ENCODE data around the gene AANAT.

The AANAT gene

DNA sequence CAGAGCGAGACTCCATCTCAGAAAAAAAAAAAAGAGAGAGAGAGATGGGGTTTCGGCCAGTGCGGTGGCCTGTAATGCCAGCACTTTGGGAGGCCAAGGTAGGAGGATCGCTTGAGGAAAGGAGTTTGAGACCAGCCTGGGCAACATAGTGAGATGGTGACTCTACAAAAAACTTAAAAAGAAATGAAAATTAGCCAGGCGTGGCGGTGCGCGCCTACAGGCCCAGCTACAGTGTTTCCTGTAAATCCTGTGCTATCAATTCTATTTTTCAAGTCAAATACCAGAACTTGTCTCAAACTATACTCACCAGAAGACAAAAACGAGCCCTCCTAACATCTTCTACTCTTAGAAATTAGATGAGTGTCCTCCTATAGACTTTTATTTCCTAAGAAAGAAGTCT lies 33.7 kb upstream of the AANAT start:
- H3K9me3 ChIP-seq, result no peaks in the 10 kb centered on the region
- no peak for DNase-seq
- TF ChIP-seq, protein P1, sequence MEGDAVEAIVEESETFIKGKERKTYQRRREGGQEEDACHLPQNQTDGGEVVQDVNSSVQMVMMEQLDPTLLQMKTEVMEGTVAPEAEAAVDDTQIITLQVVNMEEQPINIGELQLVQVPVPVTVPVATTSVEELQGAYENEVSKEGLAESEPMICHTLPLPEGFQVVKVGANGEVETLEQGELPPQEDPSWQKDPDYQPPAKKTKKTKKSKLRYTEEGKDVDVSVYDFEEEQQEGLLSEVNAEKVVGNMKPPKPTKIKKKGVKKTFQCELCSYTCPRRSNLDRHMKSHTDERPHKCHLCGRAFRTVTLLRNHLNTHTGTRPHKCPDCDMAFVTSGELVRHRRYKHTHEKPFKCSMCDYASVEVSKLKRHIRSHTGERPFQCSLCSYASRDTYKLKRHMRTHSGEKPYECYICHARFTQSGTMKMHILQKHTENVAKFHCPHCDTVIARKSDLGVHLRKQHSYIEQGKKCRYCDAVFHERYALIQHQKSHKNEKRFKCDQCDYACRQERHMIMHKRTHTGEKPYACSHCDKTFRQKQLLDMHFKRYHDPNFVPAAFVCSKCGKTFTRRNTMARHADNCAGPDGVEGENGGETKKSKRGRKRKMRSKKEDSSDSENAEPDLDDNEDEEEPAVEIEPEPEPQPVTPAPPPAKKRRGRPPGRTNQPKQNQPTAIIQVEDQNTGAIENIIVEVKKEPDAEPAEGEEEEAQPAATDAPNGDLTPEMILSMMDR (IDR thresholded peaks at IDR 0.05; ENCODE audit: low read depth, low read length), result no peak
- no peak overlapping the region for H3K4me3 ChIP-seq (ENCODE audit: low read depth, low read length)
- no peaks in the 10 kb centered on the region for H3K27me3 ChIP-seq
- H3K36me3 ChIP-seq, result no peaks in the 10 kb centered on the region
- no peaks in the 10 kb centered on the region for H3K4me1 ChIP-seq

DNA sequence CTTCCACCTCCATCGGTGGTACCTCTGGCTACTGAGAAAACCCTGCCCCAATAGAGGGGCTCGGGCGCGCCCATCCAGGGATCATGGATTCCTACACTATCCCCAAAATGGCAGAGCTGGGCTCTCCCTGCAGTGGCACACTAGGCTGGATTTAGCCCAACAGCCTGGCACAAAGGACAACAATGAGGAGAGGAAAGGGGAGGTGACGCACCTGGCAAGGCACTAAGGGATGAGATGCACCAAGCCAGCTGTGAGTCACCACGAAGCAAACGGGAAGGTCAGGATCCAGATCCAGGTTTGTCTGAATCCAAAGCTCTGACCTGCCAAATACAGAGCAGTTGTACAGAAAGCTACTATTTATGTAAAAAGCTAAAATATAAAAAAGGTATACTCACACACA lies 32.5 kb upstream of the AANAT start:
- Histone ChIP-seq H3K36me3 (no peaks in the 10 kb centered on the region), H3K27me3 (no peaks in the 10 kb centered on the region), H3K4me3 (ENCODE audit: low read depth, low read length) (no peak overlapping the region), H3K9me3 (no peaks in the 10 kb centered on the region), H3K4me1 (no peaks in the 10 kb centered on the region)
- no peak for DNase-seq
- TF ChIP-seq, protein P1 (IDR thresholded peaks at IDR 0.05; ENCODE audit: low read depth, low read length), result no peak

DNA sequence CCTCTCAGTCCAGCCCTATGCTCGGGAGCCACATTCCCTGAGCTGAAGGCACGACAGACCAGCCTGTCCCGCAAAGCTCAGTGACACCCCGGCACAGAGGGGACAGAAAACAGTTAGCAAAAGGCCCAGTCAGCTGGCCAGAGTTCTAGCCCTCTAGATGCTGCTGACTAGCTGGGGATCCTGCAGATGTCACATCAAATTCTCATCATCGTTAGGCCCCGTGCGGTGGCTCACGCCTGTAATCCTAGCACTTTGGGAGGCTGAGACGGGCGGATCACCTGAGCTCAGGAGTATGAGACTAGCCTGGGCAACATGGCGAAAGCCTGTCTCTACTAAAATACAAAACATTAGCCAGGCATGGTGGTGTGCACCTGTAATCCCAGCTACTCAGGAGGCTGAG lies 31.7 kb upstream of the AANAT start:
- Histone ChIP-seq H3K27me3 (no peaks in the 10 kb centered on the region), H3K4me1 (no peaks in the 10 kb centered on the region), H3K9me3 (no peaks in the 10 kb centered on the region), H3K4me3 (ENCODE audit: low read depth, low read length) (no peak overlapping the region), H3K36me3 (peaks cover 2% of the 10 kb centered on the region; the same call in 1 of the 2 replicates)
- no peak for DNase-seq
- TF ChIP-seq, protein P1 (IDR thresholded peaks at IDR 0.05; ENCODE audit: low read depth, low read length), result no peak

DNA sequence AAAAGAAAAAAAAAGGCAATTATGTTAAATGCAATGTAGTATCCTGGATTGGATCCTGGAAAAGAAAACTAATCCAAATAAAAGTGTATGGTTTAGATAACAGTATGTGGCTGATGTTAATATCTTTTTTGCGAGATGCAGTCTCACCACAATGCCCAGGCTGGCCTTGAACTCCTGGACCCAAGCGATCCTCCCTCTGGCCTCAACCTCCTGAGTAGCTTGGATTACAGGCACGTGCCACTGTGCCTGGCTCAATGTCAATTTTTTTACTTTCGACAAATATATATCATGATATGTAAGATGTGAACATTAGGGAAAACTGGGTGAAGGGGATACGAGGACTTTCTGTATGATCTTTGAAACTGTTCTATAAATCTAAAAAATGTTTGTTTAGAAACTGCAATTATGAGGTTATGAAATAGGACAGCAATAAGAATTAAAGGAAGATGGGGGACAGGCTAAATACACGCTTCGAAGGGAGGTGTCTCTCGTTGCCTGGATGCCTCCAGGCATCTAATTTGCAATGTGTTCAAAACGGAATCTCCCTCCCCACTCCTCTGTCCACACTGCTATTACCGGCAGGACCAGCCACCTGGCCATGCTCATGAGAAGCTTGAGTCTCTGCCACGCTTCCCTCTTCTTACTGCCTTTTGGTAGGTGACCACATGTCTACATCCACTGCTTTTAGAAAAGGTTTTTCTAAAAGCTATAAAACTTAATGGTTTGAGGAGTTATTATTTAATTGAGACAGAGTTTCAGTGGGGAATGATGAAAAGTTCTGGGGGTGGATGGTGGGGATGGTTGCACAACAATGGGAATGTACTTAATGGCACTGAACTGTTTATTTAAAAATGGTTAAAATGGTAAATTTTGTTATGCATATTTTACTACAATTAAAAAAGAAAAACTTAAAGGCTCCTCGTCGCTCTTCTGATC lies 29.7 kb upstream of the AANAT start:
- Histone ChIP-seq H3K27me3 (no peaks in the 10 kb centered on the region), H3K9me3 (no peaks in the 10 kb centered on the region), H3K36me3 (peaks cover 3% of the 10 kb centered on the region; the same call in 1 of the 2 replicates), H3K4me1 (peaks cover under 1% of the 10 kb centered on the region), H3K4me3 (ENCODE audit: low read depth, low read length) (no peak overlapping the region)
- TF ChIP-seq, protein P1 (IDR thresholded peaks at IDR 0.05; ENCODE audit: low read depth, low read length), result no peak
- no peak for DNase-seq

DNA sequence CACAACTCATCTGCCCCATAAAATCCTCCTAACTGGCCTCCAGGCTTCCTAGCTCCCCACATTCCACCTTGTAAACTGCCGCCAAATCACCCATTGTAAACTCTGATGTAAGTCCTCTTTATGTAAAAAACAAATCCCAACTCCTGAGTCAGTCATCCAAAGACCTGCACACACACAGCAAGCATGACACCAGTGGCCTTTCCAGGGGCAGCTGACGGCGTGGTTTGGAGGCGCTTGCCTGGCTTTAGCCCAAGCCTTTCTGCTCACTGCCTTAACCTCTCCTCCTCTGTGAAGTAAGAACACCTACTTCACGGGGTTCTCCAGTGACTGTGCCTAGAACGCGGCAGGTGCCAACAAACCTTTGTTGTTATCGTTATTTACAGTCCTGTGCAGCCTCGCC lies 28.5 kb upstream of the AANAT start:
- H3K9me3 ChIP-seq, result no peaks in the 10 kb centered on the region
- no peaks in the 10 kb centered on the region for H3K27me3 ChIP-seq
- peaks cover 3% of the 10 kb centered on the region; the same call in 1 of the 2 replicates for H3K36me3 ChIP-seq
- H3K4me3 ChIP-seq (ENCODE audit: low read depth, low read length), result no peak overlapping the region
- peaks cover 4% of the 10 kb centered on the region for H3K4me1 ChIP-seq
- TF ChIP-seq, protein P1 (IDR thresholded peaks at IDR 0.05; ENCODE audit: low read depth, low read length), result no peak
- no peak for DNase-seq

DNA sequence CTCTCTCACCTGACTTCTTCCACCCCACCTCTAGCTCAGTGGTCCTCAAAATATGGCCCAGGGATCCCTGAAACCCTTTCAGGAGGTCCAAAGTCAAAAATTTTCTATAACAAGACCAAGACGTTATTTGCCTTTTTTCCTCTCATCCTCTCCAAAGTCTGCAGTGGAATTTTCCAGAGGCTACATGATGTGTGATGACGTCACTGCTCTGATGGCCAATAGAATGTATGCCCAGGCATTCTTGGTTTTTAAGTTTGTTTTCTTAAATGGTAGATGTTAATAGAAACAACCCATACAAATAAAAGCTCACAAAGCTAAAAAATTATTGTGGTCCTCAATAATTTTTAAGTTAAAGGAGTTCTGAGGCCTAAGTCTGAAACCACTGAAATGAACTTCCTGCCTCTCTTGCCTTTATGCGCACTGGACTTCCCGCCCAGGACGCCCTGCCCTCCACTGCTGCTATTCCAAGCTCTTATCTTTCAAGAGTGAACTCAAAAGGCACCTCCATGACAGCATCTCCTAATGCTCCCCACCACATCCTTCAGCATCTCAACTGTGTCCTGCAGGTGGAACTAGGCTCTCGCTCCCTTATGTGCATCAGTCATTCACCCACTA lies 28.0 kb upstream of the AANAT start:
- Histone ChIP-seq H3K36me3 (peaks cover 5% of the 10 kb centered on the region), H3K9me3 (no peaks in the 10 kb centered on the region), H3K4me3 (ENCODE audit: low read depth, low read length) (no peak overlapping the region), H3K27me3 (no peaks in the 10 kb centered on the region), H3K4me1 (peaks cover 4% of the 10 kb centered on the region)
- no peak for DNase-seq
- TF ChIP-seq, protein P1 (IDR thresholded peaks at IDR 0.05; ENCODE audit: low read depth, low read length), result no peak
